WI38 (cell line): Measurements from ENCODE around the gene KAT5.
"Not testable (repeated sequence)": the region's sequence is repeated elsewhere in the genome, so short reads cannot be mapped to it uniquely, and the experiment has no call there.

Source experiments
- H3K4me3 ChIP-seq: 2 replicates; pipeline ENCODE4 v1.5.1; 2011; ENCODE audit warnings: low read depth, mild to moderate bottlenecking, control low read depth, low read length
- TF ChIP-seq, protein P1 (sequence below): IDR thresholded peaks from 2 replicates; pipeline ENCODE4 v1.5.1; 2012; ENCODE audit warnings: low read depth, mild to moderate bottlenecking, control low read depth, low read length

Gene KAT5

GRCh38 chr11:65718964-65719492, 7.0 kb downstream of the KAT5 start:
- TF ChIP-seq, protein P1, sequence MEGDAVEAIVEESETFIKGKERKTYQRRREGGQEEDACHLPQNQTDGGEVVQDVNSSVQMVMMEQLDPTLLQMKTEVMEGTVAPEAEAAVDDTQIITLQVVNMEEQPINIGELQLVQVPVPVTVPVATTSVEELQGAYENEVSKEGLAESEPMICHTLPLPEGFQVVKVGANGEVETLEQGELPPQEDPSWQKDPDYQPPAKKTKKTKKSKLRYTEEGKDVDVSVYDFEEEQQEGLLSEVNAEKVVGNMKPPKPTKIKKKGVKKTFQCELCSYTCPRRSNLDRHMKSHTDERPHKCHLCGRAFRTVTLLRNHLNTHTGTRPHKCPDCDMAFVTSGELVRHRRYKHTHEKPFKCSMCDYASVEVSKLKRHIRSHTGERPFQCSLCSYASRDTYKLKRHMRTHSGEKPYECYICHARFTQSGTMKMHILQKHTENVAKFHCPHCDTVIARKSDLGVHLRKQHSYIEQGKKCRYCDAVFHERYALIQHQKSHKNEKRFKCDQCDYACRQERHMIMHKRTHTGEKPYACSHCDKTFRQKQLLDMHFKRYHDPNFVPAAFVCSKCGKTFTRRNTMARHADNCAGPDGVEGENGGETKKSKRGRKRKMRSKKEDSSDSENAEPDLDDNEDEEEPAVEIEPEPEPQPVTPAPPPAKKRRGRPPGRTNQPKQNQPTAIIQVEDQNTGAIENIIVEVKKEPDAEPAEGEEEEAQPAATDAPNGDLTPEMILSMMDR: no peak
- H3K4me3 ChIP-seq: peak overlapping the region; percentile 67

- TF ChIP-seq, protein P1: no peak
- peak overlapping the region; percentile 67 for H3K4me3 ChIP-seq
Measured at GRCh38 chr11:65719871-65720210, 7.8 kb downstream of the KAT5 start.

GRCh38 chr11:65720211-65720934, 8.3 kb downstream of the KAT5 start, which contains the start of gene RNASEH2C:
Gene RNASEH2C, minus strand, starts transcription at chr11:65720798. Its CDS starts 40 bp downstream, at chr11:65720758.
- peak within 1 kb of the TSS; percentile 67 for H3K4me3 ChIP-seq
- TF ChIP-seq, protein P1: no peak

GRCh38 chr11:65722261-65722660, 10.2 kb downstream of the KAT5 start:
- TF ChIP-seq, protein P1: no peak

DNA sequence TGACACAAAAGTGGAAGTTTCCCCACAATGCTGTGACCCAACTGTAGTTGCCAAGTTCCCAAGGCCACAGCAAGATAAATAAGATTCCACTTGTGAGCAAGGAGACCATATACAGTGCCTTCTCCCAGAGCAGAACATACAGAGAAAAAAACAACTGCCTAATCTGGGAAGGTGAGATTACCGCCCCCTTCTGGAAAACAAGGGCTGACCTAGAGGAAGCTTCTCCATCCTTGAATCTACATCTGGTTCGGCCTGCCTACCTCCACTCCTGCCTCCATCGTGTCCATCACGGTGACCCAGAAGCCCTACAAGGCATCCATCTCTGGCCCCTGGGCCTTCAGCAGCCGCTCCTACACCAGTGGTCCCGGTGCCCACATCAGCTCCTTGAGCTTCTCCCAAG, 14.6 kb downstream of the KAT5 start:
- H3K4me3 ChIP-seq: no peak overlapping the region
- TF ChIP-seq, protein P1: no peak

More at GRCh38 chr11:65722261-65722660, 10.2 kb downstream of the KAT5 start:
- H3K4me3 ChIP-seq: no peak overlapping the region

DNA sequence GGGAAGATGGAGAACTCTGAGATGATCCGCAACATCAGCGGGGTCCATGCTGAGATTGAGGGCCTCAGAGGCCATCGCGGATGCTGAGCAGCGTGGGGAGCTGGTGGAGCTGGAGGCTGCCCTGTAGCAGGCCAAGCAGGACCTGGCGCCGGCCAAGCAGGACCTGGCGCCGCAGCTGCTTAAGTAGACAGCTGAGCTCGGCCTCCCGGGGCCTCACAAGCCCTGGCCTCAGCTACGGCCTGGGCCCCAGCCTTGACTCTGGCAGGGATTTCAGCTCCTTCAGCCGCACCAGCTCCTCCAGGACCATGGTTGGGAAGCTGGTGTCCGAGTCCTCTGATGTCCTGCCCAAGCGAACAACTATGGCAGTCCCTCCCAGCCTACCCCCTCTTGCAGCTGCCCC, 15.8 kb downstream of the KAT5 start:
- no peak overlapping the region for H3K4me3 ChIP-seq
- TF ChIP-seq, protein P1: no peak

GRCh38 chr11:65730461-65730860, 18.4 kb downstream of the KAT5 start:
- TF ChIP-seq, protein P1: no peak
- no peak overlapping the region for H3K4me3 ChIP-seq

DNA sequence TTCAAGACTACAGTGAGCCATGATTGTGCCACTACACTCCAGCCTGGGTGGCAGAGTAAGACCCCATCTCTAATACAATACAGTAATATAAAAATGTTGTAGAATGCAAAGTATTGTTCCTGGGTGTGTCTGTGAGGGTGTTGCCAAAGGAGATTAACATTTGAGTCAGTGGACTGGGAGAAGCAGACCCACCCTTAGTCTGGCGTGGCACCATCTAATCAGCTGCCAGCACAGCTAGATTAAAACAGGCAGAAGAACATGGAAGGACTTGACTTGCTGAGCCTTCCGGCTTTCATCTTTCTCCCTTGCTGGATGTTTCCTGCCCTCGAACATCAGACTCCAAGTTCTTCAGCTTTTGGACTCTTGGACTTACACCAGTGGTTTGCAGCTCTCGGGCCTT, 23.1 kb downstream of the KAT5 start:
- H3K4me3 ChIP-seq: not testable (repeated sequence)
